Type B pancreatic cell (in vitro differentiated cells): ENCODE measurements around the gene G6PC3. TPM values are rescaled to one million over a fixed set of nuclear protein-coding genes. Genes with fewer than 3 reads are reported as not detected.

Experiments used
- DNase-seq: peaks from one replicate; pipeline ENCODE4 v3.0.0; 2021; ENCODE audit warnings: mixed read lengths; ENCODE audit not compliant: unreplicated experiment; ENCODE audit errors: extremely low spot score
- H3K27ac Mint-ChIP-seq: 2 replicates; pipeline ENCODE4 v1.8.0; 2021; ENCODE audit warnings: mild to moderate bottlenecking, mixed read lengths
- H3K27me3 Mint-ChIP-seq: 2 replicates; pipeline ENCODE4 v1.8.0; 2021; ENCODE audit warnings: mixed read lengths
- H3K36me3 Mint-ChIP-seq: 2 replicates; pipeline ENCODE4 v1.8.0; 2021; ENCODE audit warnings: mixed read lengths
- H3K4me1 Mint-ChIP-seq: one replicate; pipeline ENCODE4 v1.8.0; 2021; ENCODE audit warnings: mixed read lengths; ENCODE audit not compliant: unreplicated experiment
- H3K4me3 Mint-ChIP-seq: 2 replicates; pipeline ENCODE4 v1.8.0; 2021; ENCODE audit warnings: mild to moderate bottlenecking, mixed read lengths
- H3K9me3 Mint-ChIP-seq: 2 replicates; pipeline ENCODE4 v1.8.0; 2021; ENCODE audit warnings: mixed read lengths
- total RNA-seq: library from RNA; stranded (reverse); gene quantifications from 2 replicates; pipeline ENCODE4 v1.2.1, GENCODE V29; 2021; ENCODE audit warnings: low replicate concordance
- TF ChIP-seq, protein P1 (sequence below): fragments of 200-600 bp; sonication (generic); conservative IDR thresholded peaks from 2 replicates; pipeline ENCODE4 v1.5.0; 2021; ENCODE audit warnings: antibody characterized with exemption, mild to moderate bottlenecking

The G6PC3 gene
- total RNA-seq, 1 donor from 2014 or later: 63.7 TPM

DNA sequence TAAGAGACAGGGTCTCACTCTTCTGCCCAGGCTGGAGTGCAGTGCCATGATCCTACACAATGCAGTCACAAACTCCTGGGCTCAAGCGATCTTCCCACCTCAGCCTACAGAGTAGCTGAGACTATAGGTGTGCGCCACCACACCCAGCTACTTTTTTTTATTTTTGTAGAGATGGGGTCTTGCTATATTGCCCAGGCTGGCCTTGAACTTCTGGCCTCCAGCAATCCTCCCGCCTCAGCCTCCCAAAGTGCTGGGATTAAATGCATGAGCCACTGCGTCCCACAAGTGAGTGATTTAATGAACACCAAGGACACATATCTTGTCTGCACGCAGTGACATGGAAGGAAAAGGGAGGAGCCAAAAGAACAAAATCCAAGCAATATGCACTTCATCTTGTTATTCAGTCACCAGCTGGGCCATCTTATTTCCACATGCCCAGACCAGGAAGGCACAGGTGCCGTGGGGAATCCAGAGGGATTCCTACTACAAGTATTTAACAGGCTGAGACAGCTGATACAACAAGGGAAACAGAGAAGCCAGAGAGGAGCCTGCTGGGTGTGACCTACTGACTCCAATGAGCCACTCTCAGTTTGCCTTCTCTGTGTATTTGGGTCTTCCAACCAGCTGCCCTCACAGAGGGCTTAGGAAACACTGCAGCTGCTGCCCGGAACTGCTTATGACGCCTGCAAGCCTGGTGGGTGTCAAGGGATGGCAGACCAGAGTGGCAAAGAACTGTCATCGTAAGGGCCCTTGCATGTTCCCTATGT is 21.1 kb upstream of the G6PC3 start:
- no peak overlapping the region for H3K4me3 Mint-ChIP-seq
- TF ChIP-seq, protein P1, sequence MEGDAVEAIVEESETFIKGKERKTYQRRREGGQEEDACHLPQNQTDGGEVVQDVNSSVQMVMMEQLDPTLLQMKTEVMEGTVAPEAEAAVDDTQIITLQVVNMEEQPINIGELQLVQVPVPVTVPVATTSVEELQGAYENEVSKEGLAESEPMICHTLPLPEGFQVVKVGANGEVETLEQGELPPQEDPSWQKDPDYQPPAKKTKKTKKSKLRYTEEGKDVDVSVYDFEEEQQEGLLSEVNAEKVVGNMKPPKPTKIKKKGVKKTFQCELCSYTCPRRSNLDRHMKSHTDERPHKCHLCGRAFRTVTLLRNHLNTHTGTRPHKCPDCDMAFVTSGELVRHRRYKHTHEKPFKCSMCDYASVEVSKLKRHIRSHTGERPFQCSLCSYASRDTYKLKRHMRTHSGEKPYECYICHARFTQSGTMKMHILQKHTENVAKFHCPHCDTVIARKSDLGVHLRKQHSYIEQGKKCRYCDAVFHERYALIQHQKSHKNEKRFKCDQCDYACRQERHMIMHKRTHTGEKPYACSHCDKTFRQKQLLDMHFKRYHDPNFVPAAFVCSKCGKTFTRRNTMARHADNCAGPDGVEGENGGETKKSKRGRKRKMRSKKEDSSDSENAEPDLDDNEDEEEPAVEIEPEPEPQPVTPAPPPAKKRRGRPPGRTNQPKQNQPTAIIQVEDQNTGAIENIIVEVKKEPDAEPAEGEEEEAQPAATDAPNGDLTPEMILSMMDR: no peak
- no peaks in the 10 kb centered on the region for H3K9me3 Mint-ChIP-seq
- no peaks in the 10 kb centered on the region for H3K27me3 Mint-ChIP-seq
- H3K36me3 Mint-ChIP-seq: peaks cover 24% of the 10 kb centered on the region
- H3K4me1 Mint-ChIP-seq: peaks cover 12% of the 10 kb centered on the region
- H3K27ac Mint-ChIP-seq: no peak overlapping the region
- DNase-seq: no peak

DNA sequence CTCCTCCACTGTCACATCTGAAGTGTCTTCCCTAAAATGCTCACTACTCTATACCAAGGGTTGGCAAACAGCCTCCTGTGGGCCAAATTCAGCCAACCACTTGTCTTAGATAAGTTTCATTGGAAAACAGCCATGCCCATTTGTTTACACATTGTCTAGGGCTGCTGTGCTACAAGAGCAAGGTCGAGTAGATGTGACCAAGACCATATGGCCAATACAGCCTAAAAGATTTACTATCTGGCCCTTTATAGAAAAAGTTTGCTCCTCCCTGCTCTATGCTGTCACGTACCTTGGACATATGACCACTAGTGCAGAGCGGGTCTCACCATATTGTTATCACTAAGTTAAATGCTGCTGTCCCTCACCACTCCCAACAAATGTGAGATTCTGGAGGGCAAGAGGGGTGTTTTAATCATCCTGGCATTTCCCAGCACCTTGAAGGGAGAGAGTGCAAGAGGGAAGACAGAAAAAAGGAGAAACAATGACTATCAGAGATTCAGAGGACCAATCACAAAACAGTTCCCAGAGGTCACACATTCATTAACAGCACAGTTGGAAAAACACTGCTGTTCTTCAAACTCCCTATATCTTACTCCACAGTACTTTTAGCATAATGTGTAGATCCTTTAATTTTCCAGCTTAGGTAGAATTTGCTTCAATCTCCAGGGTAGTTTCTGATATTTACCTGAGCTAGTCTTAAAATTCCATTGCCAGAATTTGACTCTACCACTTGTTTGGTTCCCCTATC is 17.2 kb upstream of the G6PC3 start:
- H3K4me3 Mint-ChIP-seq: no peak overlapping the region
- no peaks in the 10 kb centered on the region for H3K9me3 Mint-ChIP-seq
- H3K27ac Mint-ChIP-seq: no peak overlapping the region
- H3K4me1 Mint-ChIP-seq: peaks cover 12% of the 10 kb centered on the region
- no peaks in the 10 kb centered on the region for H3K27me3 Mint-ChIP-seq
- TF ChIP-seq, protein P1: no peak
- no peak for DNase-seq
- H3K36me3 Mint-ChIP-seq: peaks cover 20% of the 10 kb centered on the region

DNA sequence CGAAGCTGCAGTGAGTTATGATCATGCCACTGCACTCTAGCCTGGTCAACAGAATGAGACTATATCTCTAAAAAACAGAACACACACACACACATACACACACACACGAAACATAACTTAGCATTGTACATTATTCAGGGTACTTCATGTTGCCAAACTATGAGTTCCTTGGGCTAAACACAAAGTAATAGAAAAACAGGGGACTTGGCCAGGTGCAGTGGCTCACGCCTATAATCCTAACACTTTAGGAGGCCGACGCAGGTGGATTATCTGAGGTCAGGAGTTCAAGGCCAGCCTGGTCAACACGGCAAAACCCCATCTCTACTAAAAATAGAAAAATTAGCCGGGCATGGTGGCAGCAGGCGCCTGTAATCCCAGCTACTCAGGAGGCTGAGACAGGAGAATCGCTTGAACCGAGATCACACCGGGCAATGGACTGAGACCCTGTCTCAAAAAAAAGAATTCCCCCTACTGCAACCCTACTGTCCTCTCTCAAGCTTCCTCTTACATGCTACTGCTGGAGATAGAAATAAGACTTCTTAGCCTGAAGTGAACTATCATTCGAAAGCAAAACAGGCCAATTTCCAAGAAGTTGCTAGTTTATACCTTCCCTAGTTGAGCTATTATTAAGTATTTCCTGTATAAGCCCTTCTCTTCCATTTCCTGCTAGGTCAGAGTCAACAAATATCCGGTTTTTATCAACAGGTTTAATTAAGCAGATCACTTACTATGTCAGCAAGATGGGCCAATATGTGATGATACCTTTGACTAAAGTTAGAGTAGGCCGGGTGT is 11.2 kb upstream of the G6PC3 start:
- Mint-ChIP-seq H3K4me3 (no peak overlapping the region), H3K9me3 (no peaks in the 10 kb centered on the region), H3K27me3 (no peaks in the 10 kb centered on the region), H3K27ac (no peak overlapping the region), H3K4me1 (no peaks in the 10 kb centered on the region), H3K36me3 (peaks cover 33% of the 10 kb centered on the region)
- TF ChIP-seq, protein P1: no peak
- DNase-seq: no peak

DNA sequence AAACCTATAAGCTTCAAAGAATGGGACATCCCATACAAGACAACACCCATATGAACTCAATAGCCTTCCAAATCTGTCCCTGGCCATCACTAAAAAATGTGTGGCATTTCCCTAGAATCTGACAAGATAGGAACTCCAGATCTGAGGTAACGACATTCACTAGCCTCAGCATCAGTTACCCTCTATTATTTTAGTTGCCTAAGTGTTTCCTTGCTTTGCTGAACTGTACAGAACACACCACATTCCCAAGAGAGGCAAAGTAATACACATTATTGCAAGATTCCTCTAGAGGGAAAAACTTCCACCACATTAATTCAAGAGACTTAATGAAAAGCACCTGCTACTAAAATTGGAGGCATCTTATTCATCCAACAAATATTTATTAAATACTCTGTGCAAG is 9.1 kb upstream of the G6PC3 start:
- TF ChIP-seq, protein P1: no peak
- H3K4me3 Mint-ChIP-seq: no peak overlapping the region
- no peaks in the 10 kb centered on the region for H3K27me3 Mint-ChIP-seq
- H3K9me3 Mint-ChIP-seq: no peaks in the 10 kb centered on the region
- peaks cover 37% of the 10 kb centered on the region for H3K36me3 Mint-ChIP-seq
- DNase-seq: no peak
- peaks cover 7% of the 10 kb centered on the region for H3K4me1 Mint-ChIP-seq
- H3K27ac Mint-ChIP-seq: no peak overlapping the region

DNA sequence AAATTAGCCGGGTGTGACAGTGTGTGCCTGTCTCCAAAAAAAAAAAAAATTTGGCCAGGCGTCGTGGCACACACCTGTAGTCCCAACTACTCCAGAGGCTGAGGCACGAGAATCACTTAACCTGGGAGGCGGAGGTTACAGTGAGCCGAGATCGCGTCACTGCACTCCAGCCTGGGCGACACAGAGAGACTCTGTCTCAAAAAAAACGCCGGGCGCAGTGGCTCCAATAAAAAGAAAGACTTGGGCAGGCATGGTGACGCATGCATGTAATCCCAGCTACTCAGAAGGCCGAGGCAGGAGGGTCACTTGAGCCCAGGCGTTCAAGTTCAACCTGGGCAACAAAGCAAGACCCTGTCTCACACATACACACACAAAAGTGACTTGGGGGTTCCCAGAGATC is 7.7 kb upstream of the G6PC3 start:
- H3K4me3 Mint-ChIP-seq: no peak overlapping the region
- H3K27ac Mint-ChIP-seq: no peak overlapping the region
- peaks cover 12% of the 10 kb centered on the region for H3K4me1 Mint-ChIP-seq
- H3K27me3 Mint-ChIP-seq: no peaks in the 10 kb centered on the region
- no peaks in the 10 kb centered on the region for H3K9me3 Mint-ChIP-seq
- DNase-seq: no peak
- TF ChIP-seq, protein P1: no peak
- peaks cover 37% of the 10 kb centered on the region for H3K36me3 Mint-ChIP-seq
